Effector CD4-positive, alpha-beta T cell (primary cell): ENCODE data around the gene BSN.
A peak's percentile ranks its signal among the peaks of the same experiment; 100 is the strongest.

ENCODE experiments used
- DNase-seq: peaks from one replicate; pipeline ENCODE4 v3.0.0-alpha.2; 2020

BSN gene

GRCh38 chr3:49602049-49602554 is 47.8 kb downstream of the BSN start:
- DNase-seq: no peak

GRCh38 chr3:49602877-49603411 is 48.7 kb downstream of the BSN start:
- peak; percentile 41 for DNase-seq

GRCh38 chr3:49606427-49606826 is 52.1 kb downstream of the BSN start:
- DNase-seq: no peak

GRCh38 chr3:49607105-49607591 is 52.9 kb downstream of the BSN start:
- DNase-seq: no peak

GRCh38 chr3:49607796-49608195 is 53.5 kb downstream of the BSN start:
- no peak for DNase-seq

GRCh38 chr3:49609314-49609713 is 55.0 kb downstream of the BSN start:
- DNase-seq: no peak

- no peak for DNase-seq
Observed at GRCh38 chr3:49609815-49610214, 55.5 kb downstream of the BSN start.

- no peak for DNase-seq
Observed at GRCh38 chr3:49610666-49611280, 56.5 kb downstream of the BSN start.

GRCh38 chr3:49611291-49611690 is 57.0 kb downstream of the BSN start:
- DNase-seq: no peak

GRCh38 chr3:49611719-49612118 is 57.4 kb downstream of the BSN start:
- no peak for DNase-seq

GRCh38 chr3:49614936-49615335 is 60.7 kb downstream of the BSN start:
- DNase-seq: no peak

- DNase-seq: no peak
Observed at GRCh38 chr3:49616061-49616460, 61.8 kb downstream of the BSN start.

- no peak for DNase-seq
Observed at GRCh38 chr3:49616491-49616941, 62.2 kb downstream of the BSN start.

- DNase-seq: no peak
Observed at GRCh38 chr3:49617390-49618013, 63.2 kb downstream of the BSN start.

- no peak for DNase-seq
Observed at GRCh38 chr3:49618412-49618811, 64.1 kb downstream of the BSN start.

- DNase-seq: no peak
Observed at GRCh38 chr3:49619649-49620048, 65.4 kb downstream of the BSN start.

- no peak for DNase-seq
Observed at GRCh38 chr3:49620728-49621127, 66.5 kb downstream of the BSN start.

GRCh38 chr3:49623071-49623470 is 68.8 kb downstream of the BSN start:
- no peak for DNase-seq

- DNase-seq: no peak
Observed at GRCh38 chr3:49625071-49625470, 70.8 kb downstream of the BSN start.

- no peak for DNase-seq
Observed at GRCh38 chr3:49626101-49626581, 71.9 kb downstream of the BSN start.

GRCh38 chr3:49626796-49627195 is 72.5 kb downstream of the BSN start:
- no peak for DNase-seq

- no peak for DNase-seq
Observed at GRCh38 chr3:49627634-49628033, 73.4 kb downstream of the BSN start.

- DNase-seq: no peak
Observed at GRCh38 chr3:49628249-49628648, 74.0 kb downstream of the BSN start.

- no peak for DNase-seq
Observed at GRCh38 chr3:49629451-49629850, 75.2 kb downstream of the BSN start.
